Measurements from ENCODE around the gene PRUNE2. TPM values are rescaled to one million over a fixed set of nuclear protein-coding genes. Genes with fewer than 3 reads are reported as not detected.

Gene PRUNE2
- polyA plus RNA-seq, 1 of the 3 experiments (the other 2 are of a cell fraction), result 13.0 TPM

GRCh38 chr9:76609285-76610010 is 296.5 kb downstream of the PRUNE2 start (continued):
- no peak for TF ChIP-seq EP300 (IDR thresholded peaks at IDR 0.05; ENCODE audit: borderline replicate concordance in 1 of 2, low read depth in 1 of 2, low read length in 1 of 2)
- TF ChIP-seq FOSL2 (IDR thresholded peaks at IDR 0.05; ENCODE audit: borderline replicate concordance, low read depth), result no peak
- TF ChIP-seq RAD21 (IDR thresholded peaks at IDR 0.05; ENCODE audit: low read length), result no peak
- no peak for TF ChIP-seq IRF3 (IDR thresholded peaks at IDR 0.05; ENCODE audit: low read depth, low read length)
- TF ChIP-seq CHD2 (IDR thresholded peaks at IDR 0.05; ENCODE audit: low read length, partially characterized antibody), result no peak
- no peak for TF ChIP-seq GATA2 (CRISPR knock-in tag; IDR thresholded peaks at IDR 0.05)
- TF ChIP-seq TEAD4 (IDR thresholded peaks at IDR 0.05; ENCODE audit: borderline replicate concordance, insufficient read depth), result no peak
- TF ChIP-seq NFIC (IDR thresholded peaks at IDR 0.05; ENCODE audit: borderline replicate concordance), result no peak

- 6% methylated on average over 4 of the region's 4 CpGs for WGBS (ENCODE audit: low lambda C conversion rate)
- no peak overlapping the region for H2AFZ ChIP-seq (ENCODE audit: low read depth)
- CTCF ChIA-PET, result no interaction called here
Observed at GRCh38 chr9:76608575-76609273, 297.2 kb downstream of the PRUNE2 start.

More at GRCh38 chr9:76608575-76609273, 297.2 kb downstream of the PRUNE2 start:
- Histone ChIP-seq H3K27ac (ENCODE audit: low read depth in 2 of 2, low read length in 1 of 2) (no peak overlapping the region), H3K36me3 (replicated peaks in 1 of 2; ENCODE audit: control insufficient read depth in 1 of 2, insufficient read depth in 2 of 2, low read length in 1 of 2) (no peaks in the 10 kb centered on the region), H3K4me2 (no peak overlapping the region), H3K9ac (no peak overlapping the region), H3K79me2 (ENCODE audit: insufficient read depth) (no peaks in the 10 kb centered on the region), H3K27me3 (ENCODE audit: insufficient read depth) (peaks cover 65% of the 10 kb centered on the region), H4K20me1 (ENCODE audit: insufficient read depth) (no peaks in the 10 kb centered on the region), H3F3A (replicated peaks; ENCODE audit: insufficient read depth) (no peaks in the 10 kb centered on the region), H3K4me3 (ENCODE audit: low read depth in 2 of 2, low read length in 1 of 2) (no peak overlapping the region), H3K9me2 (no peaks in the 10 kb centered on the region), H3K9me3 (no peaks in the 10 kb centered on the region), H3K4me1 (ENCODE audit: control insufficient read depth in 1 of 2, insufficient read depth in 2 of 2, low read depth in 1 of 2, low read length in 1 of 2) (no peaks in the 10 kb centered on the region)
- POLR2A ChIA-PET, result no interaction called here
- DNase-seq, result no peak
- TF ChIP-seq FOXJ3 (CRISPR knock-in tag; IDR thresholded peaks at IDR 0.05), result no peak
- TF ChIP-seq TEAD4 (IDR thresholded peaks at IDR 0.05; ENCODE audit: borderline replicate concordance, insufficient read depth), result no peak
- no peak for TF ChIP-seq REST (IDR thresholded peaks at IDR 0.05; ENCODE audit: low read depth, low read length)
- TF ChIP-seq CHD2 (IDR thresholded peaks at IDR 0.05; ENCODE audit: low read length, partially characterized antibody), result no peak
- TF ChIP-seq EP300 (IDR thresholded peaks at IDR 0.05; ENCODE audit: borderline replicate concordance in 1 of 2, low read depth in 1 of 2, low read length in 1 of 2), result no peak
- no peak for TF ChIP-seq RFX5 (IDR thresholded peaks at IDR 0.05; ENCODE audit: low read length)
- no peak for TF ChIP-seq MAX (IDR thresholded peaks at IDR 0.05; ENCODE audit: low read depth)
- no peak for TF ChIP-seq TCF12 (IDR thresholded peaks at IDR 0.05)
- no peak for TF ChIP-seq RXRA (IDR thresholded peaks at IDR 0.05; ENCODE audit: borderline replicate concordance, low read depth)
- no peak for TF ChIP-seq NFIC (IDR thresholded peaks at IDR 0.05; ENCODE audit: borderline replicate concordance)
- no peak for TF ChIP-seq PBX3 (IDR thresholded peaks at IDR 0.05)
- TF ChIP-seq NRF1 (IDR thresholded peaks at IDR 0.05; ENCODE audit: low read depth, low read length), result no peak
- TF ChIP-seq SIN3A (IDR thresholded peaks at IDR 0.05; ENCODE audit: borderline replicate concordance, low read depth, low read length), result no peak
- TF ChIP-seq GATA2 (CRISPR knock-in tag; IDR thresholded peaks at IDR 0.05), result no peak
- no peak for TF ChIP-seq FOXM1 (IDR thresholded peaks at IDR 0.05; ENCODE audit: low read depth)
- no peak for TF ChIP-seq IRF3 (IDR thresholded peaks at IDR 0.05; ENCODE audit: low read depth, low read length)
- no peak for TF ChIP-seq USF2 (IDR thresholded peaks at IDR 0.05; ENCODE audit: borderline replicate concordance, low read depth, low read length)
- TF ChIP-seq SMC3 (IDR thresholded peaks at IDR 0.05; ENCODE audit: low read depth, low read length), result no peak
